GM08714 (cell line): ENCODE measurements around the gene GDE1.

Experiments
- H3K4me3 ChIP-seq: fragments of 200-500 bp; sonication (Bioruptor generic); 2 replicates; pipeline ENCODE4 v1.5.1; 2014; ENCODE audit warnings: mild to moderate bottlenecking, low read length, inconsistent platforms
- ZNF274 ChIP-seq: IDR thresholded peaks from 2 replicates; pipeline ENCODE4 v1.6.1; 2012; ENCODE audit warnings: mild to moderate bottlenecking, low read depth, low read length

The GDE1 gene

DNA sequence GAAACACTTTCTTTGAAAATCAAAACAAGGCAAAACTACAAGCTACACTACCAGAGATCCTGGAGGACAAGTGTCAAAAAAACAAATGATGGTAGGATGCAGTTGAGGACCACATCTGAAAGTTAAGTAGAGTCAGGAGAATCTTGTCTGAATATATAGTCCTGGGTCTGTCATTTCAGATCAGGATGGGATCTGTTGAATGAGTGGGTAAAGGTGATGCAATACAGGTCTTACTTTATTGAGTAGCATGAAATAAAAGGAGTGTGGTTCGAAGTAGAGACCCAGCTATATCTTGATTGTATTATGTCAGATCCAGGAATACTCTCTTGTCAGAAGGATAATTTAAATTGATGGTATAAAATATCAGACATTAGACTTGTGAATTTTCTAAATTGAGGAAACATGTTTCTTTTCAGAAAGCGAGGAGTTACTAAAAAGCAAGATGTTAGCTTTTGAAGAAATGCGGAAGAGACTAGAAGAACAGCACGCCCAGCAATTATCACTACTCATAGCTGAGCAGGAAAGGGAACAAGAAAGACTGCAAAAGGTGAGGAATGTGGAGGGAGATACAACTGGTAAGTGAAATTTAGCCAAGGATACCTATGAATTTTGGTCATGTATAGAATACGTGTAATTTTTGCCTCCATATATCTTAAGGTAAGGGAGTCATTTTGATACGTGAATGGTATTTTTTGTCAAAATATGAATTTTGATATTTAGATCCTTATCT is 18.5 kb upstream of the GDE1 start:
- no peak for TF ChIP-seq ZNF274
- no peak overlapping the region for H3K4me3 ChIP-seq

- no peak overlapping the region for H3K4me3 ChIP-seq
- TF ChIP-seq ZNF274 = no peak
These were observed 10.7 kb upstream of the GDE1 start for GRCh38 chr16:19532601-19533000.

GRCh38 chr16:19528666-19529065 is 6.8 kb upstream of the GDE1 start:
- no peak overlapping the region for H3K4me3 ChIP-seq
- TF ChIP-seq ZNF274 = no peak

DNA sequence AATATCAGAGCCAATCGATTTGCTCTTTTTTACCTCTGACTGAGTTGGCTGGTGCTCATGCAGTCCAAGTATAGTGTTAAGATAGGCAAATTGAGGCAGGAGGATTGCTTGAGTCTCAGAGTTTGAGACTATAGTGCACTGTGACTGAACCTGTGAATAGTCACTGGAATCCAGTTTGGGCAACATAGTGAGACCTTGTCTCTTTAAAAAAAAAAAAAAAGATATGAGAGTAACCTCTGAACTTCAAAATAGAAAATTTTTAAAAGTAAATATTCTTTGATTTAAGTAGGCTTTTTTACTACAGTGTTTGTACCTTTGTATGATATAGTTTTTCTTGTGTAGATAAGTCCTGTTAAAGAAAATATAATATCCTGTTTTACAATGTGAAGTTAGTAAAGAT is 5.3 kb upstream of the GDE1 start:
- no peak overlapping the region for H3K4me3 ChIP-seq
- no peak for TF ChIP-seq ZNF274

DNA sequence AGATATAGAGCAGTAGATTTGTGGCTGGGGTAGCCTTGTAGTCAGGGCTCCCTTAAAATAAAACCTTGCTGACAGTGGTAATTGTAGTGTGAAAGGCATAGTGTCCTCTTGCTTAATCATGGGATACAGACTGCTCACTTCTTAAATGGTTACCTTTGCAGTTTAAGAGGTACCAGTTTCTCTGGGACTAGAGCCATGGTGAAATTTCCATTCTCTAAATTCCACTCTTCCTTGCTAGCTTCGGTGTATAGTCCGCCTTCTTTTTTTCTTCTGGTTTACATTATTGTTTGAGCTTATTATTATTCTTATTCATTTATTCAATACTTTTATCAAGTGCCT is 3.5 kb upstream of the GDE1 start:
- no peak for TF ChIP-seq ZNF274
- peak overlapping the region; percentile 79 for H3K4me3 ChIP-seq

GRCh38 chr16:19524616-19525384 is 2.9 kb upstream of the GDE1 start:
- no peak for TF ChIP-seq ZNF274
- peak overlapping the region; percentile 79 for H3K4me3 ChIP-seq

- TF ChIP-seq ZNF274 = no peak
These were observed 2.4 kb upstream of the GDE1 start for GRCh38 chr16:19524356-19524615.

DNA sequence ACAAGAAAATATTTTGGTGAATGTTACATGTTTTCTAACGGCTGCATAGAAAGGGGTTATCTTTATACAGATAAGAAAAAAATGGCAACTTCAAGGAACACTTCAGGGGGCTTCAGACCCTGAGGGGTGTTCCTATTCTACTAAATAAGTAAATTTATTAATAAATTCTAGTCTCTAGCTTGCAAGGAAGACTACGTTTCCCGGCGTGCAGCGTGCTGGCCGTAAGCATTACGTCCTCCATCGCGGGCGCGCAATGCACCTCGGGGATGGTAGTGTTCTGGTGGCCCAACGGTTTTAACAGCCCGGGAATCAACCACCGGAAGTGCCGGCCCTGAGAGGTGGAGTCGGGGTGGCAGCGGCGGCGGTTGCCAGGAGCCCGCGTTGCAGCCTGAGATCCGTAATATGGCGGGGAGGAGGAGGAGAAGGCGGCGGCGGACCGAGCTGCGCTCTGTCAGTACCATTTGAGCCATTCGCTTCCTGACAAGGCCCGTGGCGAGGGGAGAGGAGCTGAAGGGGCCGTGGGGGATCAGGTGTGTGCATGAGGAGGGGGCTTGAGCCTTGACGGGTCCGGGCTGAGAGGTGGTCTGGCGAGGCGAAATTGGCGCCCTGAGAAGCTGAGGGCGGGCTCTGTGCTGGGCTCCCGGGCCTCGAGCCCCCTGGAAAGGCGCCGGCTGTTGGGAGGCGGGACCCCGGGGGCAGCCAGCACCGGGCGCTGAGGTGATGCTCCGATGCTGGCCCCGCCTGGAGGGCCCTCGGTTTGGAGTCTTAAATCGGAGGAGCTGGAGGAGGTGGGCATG is 1.9 kb upstream of the GDE1 start, which contains the start of gene CCP110:
TSS of gene CCP110 (plus strand) at position 384 of the 797 bp plus-strand sequence. CDS start 3,940 bp downstream, outside the sequence.
- H3K4me3 ChIP-seq = peak within 1 kb of the TSS; percentile 79
- TF ChIP-seq ZNF274 = no peak

More at GRCh38 chr16:19524356-19524615, 2.4 kb upstream of the GDE1 start:
- peak overlapping the region; percentile 79 for H3K4me3 ChIP-seq

- no peak overlapping the region for H3K4me3 ChIP-seq
- no peak for TF ChIP-seq ZNF274
These were observed 1.3 kb upstream of the GDE1 start for GRCh38 chr16:19523184-19523558.

DNA sequence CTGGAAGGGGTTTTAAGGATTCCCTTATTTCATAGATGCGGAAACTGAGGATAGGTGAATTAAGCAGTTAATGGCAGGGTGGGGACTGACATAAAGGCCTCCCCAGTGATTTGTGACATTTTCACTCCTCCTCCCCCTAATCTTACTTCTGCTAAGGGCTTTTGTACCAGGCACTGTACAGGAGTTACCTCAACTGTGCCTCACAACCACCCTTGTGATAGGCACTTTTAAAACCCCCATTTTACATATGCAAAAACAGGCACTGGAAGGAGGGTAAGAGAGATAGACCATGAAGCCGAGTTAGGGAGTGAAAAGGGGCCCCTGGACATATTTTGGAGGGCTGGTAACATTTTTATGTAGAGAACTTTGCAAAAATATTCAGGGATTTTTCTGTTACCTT is 862 bp upstream of the GDE1 start:
- H3K4me3 ChIP-seq = no peak overlapping the region
- no peak for TF ChIP-seq ZNF274

DNA sequence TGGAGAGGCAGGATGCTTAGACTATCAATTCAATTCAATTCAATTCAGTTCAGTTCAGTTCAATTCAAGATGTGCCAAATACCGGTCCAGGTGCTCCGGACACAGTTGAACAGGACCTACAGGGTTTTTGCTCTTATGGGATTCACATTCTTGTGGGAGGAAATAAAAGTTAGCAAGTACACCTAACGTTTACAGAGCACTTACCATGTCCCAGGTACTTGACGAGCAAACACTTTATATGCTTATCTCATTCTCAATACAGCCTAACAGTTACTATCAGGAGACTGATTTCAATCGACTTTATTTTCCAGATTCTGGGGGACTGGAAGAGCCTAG is 467 bp upstream of the GDE1 start:
- no peak for TF ChIP-seq ZNF274
- H3K4me3 ChIP-seq = no peak overlapping the region; the same call in 1 of the 2 replicates

DNA sequence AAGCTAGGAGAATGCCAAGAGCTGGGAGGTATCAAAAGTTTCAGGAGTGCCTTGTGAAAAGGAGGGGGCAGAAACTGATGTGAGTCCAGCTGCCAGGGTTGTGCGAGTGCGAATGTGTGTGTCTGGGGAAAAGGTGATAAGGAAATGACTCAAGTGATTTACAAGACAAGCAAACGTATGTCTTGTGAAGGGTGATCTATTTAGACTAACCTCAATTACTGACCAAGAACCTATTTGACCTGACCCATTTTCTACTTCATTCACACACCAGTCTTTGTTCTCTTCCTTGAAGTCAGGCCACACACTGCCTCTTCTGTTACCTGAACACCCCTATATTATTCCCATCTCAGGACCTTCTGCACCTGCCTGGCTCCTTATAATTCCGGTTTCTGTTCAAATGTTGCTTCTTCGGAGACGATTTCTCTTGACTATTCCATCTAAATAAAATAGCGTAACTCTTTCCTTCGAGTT is 1.0 kb downstream of the GDE1 start:
- TF ChIP-seq ZNF274 = no peak
- peak overlapping the region; percentile 91 for H3K4me3 ChIP-seq

DNA sequence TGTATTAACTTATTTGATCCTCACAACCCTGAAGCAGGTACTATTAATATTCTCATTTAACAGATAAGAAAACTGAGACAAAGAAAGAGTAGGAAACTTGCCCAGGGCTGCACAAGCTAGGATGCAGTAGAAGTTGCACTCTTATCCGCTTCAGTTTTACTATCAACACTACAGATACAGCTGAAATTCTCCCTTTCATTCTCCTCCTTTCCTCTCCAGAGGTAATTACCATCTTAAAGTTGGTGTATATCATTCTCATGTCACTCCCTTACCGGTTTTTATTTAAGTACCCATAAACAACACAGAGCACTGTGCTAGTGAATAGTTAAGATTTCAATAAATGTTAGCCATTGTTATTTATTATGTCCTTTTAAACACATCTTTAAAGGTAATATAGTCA is 3.5 kb downstream of the GDE1 start:
- TF ChIP-seq ZNF274 = no peak
- no peak overlapping the region for H3K4me3 ChIP-seq

DNA sequence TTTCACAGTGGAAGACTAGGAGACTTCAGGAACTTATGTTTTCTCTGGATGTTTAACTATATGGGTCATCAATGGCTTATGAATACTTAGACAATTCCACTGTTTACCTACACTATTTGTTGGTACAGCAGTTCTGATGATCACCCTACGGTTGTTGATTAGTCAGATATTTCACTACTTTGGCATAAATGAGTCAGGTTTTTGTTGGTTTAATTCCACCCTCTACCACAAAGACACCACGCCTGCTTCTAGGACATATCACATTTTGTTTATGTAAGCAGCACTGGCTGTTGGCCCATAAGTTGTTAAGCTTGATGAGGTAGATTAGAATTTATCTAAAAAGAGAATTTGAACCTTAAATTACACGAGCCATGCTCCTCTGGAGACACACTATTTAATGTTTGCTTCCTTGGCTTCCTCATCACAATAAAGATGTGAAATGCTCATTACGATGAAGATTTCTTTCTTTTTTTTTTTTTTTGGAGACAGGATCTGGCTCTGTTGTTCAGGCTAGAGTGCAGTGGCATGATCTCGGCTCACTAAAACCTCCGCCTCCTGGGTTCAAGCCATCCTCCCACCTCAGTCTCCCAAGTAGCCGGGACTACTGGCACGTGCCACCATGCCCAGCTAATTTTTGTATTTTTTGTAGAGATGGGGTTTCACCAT is 4.3 kb downstream of the GDE1 start:
- TF ChIP-seq ZNF274 = no peak

More for the DNA sequence above, 4.3 kb downstream of the GDE1 start:
- no peak overlapping the region for H3K4me3 ChIP-seq
